Tongue (tissue), 2 donors: Measurements from ENCODE around the gene PACS2. TPM values are rescaled to one million over a fixed set of nuclear protein-coding genes. Genes with fewer than 3 reads are reported as not detected.
A peak's percentile ranks its signal among the peaks of the same experiment; 100 is the strongest.
"Not testable (repeated sequence)": the region's sequence is repeated elsewhere in the genome, so short reads cannot be mapped to it uniquely, and the experiment has no call there.

Source experiments
- DNase-seq: peaks from one replicate; pipeline ENCODE4 v3.0.0-alpha.2; 2015
- total RNA-seq: library from RNA; depleted of rRNA; stranded (reverse); fragments of >200 nt; gene quantifications from one replicate; pipeline ENCODE4 v1.2.3, GENCODE V29; 2014

The PACS2 gene
- total RNA-seq, 1 donor from 2014 or later, result 84.8 TPM

GRCh38 chr14:105315941-105316576, 1.5 kb downstream of the PACS2 start:
- DNase-seq, result no peak

GRCh38 chr14:105316577-105316941, 2.0 kb downstream of the PACS2 start:
- DNase-seq, result no peak

GRCh38 chr14:105316968-105317510, 2.5 kb downstream of the PACS2 start:
- DNase-seq, result no peak

- no peak for DNase-seq
Observed at GRCh38 chr14:105317546-105317945, 3.0 kb downstream of the PACS2 start.

- DNase-seq, result no peak
Observed at GRCh38 chr14:105322791-105323556, 8.4 kb downstream of the PACS2 start.

GRCh38 chr14:105323663-105324062, 9.1 kb downstream of the PACS2 start:
- DNase-seq, result no peak

GRCh38 chr14:105324080-105324778, 9.7 kb downstream of the PACS2 start:
- DNase-seq, result peak; percentile 83

GRCh38 chr14:105324871-105325270, 10.3 kb downstream of the PACS2 start:
- no peak for DNase-seq

- no peak for DNase-seq
Observed at GRCh38 chr14:105325303-105325702, 10.8 kb downstream of the PACS2 start.

- no peak for DNase-seq
Observed at GRCh38 chr14:105325716-105326567, 11.4 kb downstream of the PACS2 start.

- no peak for DNase-seq
Observed at GRCh38 chr14:105326568-105326867, 12.0 kb downstream of the PACS2 start.

GRCh38 chr14:105326891-105327694, 12.5 kb downstream of the PACS2 start:
- peak; percentile 81 for DNase-seq

- DNase-seq, result not testable (repeated sequence)
Observed at GRCh38 chr14:105327695-105328045, 13.1 kb downstream of the PACS2 start.

- DNase-seq, result no peak
Observed at GRCh38 chr14:105328070-105328677, 13.6 kb downstream of the PACS2 start.

GRCh38 chr14:105328678-105329390, 14.3 kb downstream of the PACS2 start:
- DNase-seq, result no peak

GRCh38 chr14:105329411-105330150, 15.0 kb downstream of the PACS2 start:
- no peak for DNase-seq

GRCh38 chr14:105330491-105330895, 15.9 kb downstream of the PACS2 start:
- DNase-seq, result no peak

- no peak for DNase-seq
Observed at GRCh38 chr14:105331575-105332349, 17.2 kb downstream of the PACS2 start.
